Bronchial epithelial cell (primary cell): Measurements from ENCODE around the gene NSDHL. TPM values are rescaled to one million over a fixed set of nuclear protein-coding genes. Genes with fewer than 3 reads are reported as not detected.
"Not testable (repeated sequence)": the region's sequence is repeated elsewhere in the genome, so short reads cannot be mapped to it uniquely, and the experiment has no call there.

ENCODE experiments used
- DNase-seq: peaks from one replicate; pipeline ENCODE4 v3.0.0-alpha.2; 2010; ENCODE audit warnings: low read depth
- FAIRE-seq: peaks from 2 replicates; lab custom pipeline; 2011; peaks lifted over from hg19 to GRCh38; lab: Jason Lieb, UNC
- H3K27me3 ChIP-seq: 2 replicates; pipeline ENCODE4 v1.5.1; 2011; ENCODE audit warnings: low read length; ENCODE audit not compliant: control insufficient read depth, insufficient read depth
- H3K36me3 ChIP-seq: 2 replicates; pipeline ENCODE4 v1.5.1; 2011; ENCODE audit warnings: low read length; ENCODE audit not compliant: control insufficient read depth, insufficient read depth
- H3K4me3 ChIP-seq: 2 replicates; pipeline ENCODE4 v1.5.1; 2011; ENCODE audit warnings: mild to moderate bottlenecking, low read depth, low read length, control low read depth
- CTCF ChIP-seq: IDR thresholded peaks from 2 replicates; pipeline ENCODE4 v1.5.1; 2011; ENCODE audit warnings: mild to moderate bottlenecking, moderate library complexity, low read length, control low read depth, inconsistent platforms; ENCODE audit not compliant: insufficient read depth, severe bottlenecking
- total RNA-seq: library from RNA; depleted of rRNA; stranded (reverse); fragments of >200 nt; gene quantifications from 2 replicates; pipeline ENCODE4 v1.2.1, GENCODE V29; 2014

The NSDHL gene
- total RNA-seq, 1 donor from 2014 or later: 18.4 TPM

GRCh38 chrX:152833378-152833777 lies 2.5 kb downstream of the NSDHL start:
- FAIRE-seq (no peak), DNase-seq (no peak)
- H3K27me3 ChIP-seq: no peaks in the 10 kb centered on the region
- H3K36me3 ChIP-seq: peaks cover 2% of the 10 kb centered on the region
- no peak for TF ChIP-seq CTCF
- H3K4me3 ChIP-seq: no peak overlapping the region

GRCh38 chrX:152835470-152835869 lies 4.6 kb downstream of the NSDHL start:
- not testable (repeated sequence) for H3K27me3 ChIP-seq, DNase-seq, FAIRE-seq, H3K36me3 ChIP-seq, H3K4me3 ChIP-seq

GRCh38 chrX:152842772-152843338 lies 12.0 kb downstream of the NSDHL start:
- FAIRE-seq: no peak
- no peaks in the 10 kb centered on the region for H3K36me3 ChIP-seq
- TF ChIP-seq CTCF: no peak
- H3K27me3 ChIP-seq: no peaks in the 10 kb centered on the region
- H3K4me3 ChIP-seq: no peak overlapping the region
- no peak for DNase-seq

GRCh38 chrX:152843852-152844251 lies 13.0 kb downstream of the NSDHL start:
- no peak for DNase-seq
- TF ChIP-seq CTCF: no peak
- Histone ChIP-seq H3K36me3 (no peaks in the 10 kb centered on the region), H3K27me3 (no peaks in the 10 kb centered on the region), H3K4me3 (no peak overlapping the region)
- no peak for FAIRE-seq

GRCh38 chrX:152844256-152844655 lies 13.4 kb downstream of the NSDHL start:
- TF ChIP-seq CTCF: no peak

GRCh38 chrX:152845618-152846240 lies 14.9 kb downstream of the NSDHL start:
- DNase-seq: no peak
- FAIRE-seq: no peak
- H3K36me3 ChIP-seq: peaks cover 1% of the 10 kb centered on the region
- H3K27me3 ChIP-seq: no peaks in the 10 kb centered on the region
- no peak overlapping the region for H3K4me3 ChIP-seq
- no peak for TF ChIP-seq CTCF

More at GRCh38 chrX:152844256-152844655, 13.4 kb downstream of the NSDHL start:
- H3K27me3 ChIP-seq: no peaks in the 10 kb centered on the region
- FAIRE-seq (no peak), DNase-seq (no peak)
- H3K36me3 ChIP-seq: no peaks in the 10 kb centered on the region
- no peak overlapping the region for H3K4me3 ChIP-seq
